Posterior vena cava (tissue), 2 donors: ENCODE measurements around the gene DBNL. TPM values are rescaled to one million over a fixed set of nuclear protein-coding genes. Genes with fewer than 3 reads are reported as not detected.

Experiments
- DNase-seq: peaks from one replicate; pipeline ENCODE4 v3.0.0-alpha.2; 2020; ENCODE audit warnings: low spot score
- intact Hi-C, 2 donors: fragments of 100-400 bp; cut with DNase I; formaldehyde crosslinking; loops; one replicate each; pipeline versions ENCODE4 v1.14.1 to v1.14.2; 2022 to 2023
- total RNA-seq, 2 donors: library from RNA; stranded (reverse); fragmentation: NEBNext Ultra II Directional; extraction: Animal tissue kit (Norgen Biotek cat#: 25700); gene quantifications; one replicate each; pipeline ENCODE4 v1.2.1, GENCODE V29; 2021
- donor health status: DM: yes; HTN: yes; CAD: no.
- donor health status: DM: yes; HTN: yes; CAD: no.

Gene DBNL
- total RNA-seq, 2 donors from 2014 or later: 82.8 to 91.0 TPM

DNA sequence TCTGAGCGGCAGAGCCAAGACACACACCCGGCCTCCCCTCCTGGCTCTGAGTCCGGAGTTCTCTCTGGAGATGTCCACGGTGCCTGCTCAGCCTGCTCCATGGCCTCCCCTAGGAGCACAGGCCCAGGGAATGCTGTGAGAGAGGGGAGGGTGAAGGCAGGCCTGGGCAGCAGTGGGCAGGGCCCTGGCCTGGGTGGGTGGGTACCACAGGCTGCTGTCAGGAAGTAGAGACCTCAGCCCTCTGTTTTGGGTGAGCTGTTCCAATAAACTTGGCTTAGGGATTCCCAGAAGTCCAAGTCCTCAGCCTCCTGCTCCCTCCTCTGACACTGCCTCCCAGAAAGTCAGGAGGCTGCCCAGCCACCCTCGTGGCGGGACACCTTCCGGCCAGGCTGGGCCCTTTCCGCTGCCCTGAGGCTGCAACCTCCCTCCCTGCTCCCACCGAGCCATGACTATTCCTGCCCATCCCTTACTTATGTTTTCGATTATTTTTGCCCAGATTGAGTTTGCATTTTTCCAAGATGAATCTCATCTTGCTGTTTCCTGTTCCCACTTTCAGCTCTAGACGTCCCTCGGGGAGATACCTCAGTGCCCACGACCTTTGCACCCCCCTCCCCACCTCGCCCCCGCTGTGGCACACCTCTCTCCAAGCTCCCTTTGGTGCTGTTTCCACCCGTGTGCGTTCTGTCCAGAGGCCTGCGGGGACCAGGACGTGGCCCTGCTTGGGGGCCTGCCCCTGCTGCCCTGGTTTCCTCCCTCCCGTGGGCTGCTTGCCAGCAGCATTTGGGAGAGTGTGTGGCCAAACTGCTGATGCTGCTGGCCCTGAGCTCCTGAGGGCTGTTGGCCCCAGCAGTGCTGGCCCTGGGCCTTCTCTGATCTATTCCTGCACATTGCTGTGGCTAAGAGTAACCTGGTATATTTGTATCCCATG is 43.7 kb downstream of the DBNL start:
- DNase-seq: peak; percentile 94
- intact Hi-C loops: no loop called here

GRCh38 chr7:44093102-44093641 is 48.7 kb downstream of the DBNL start:
- intact Hi-C loops: no loop called here
- DNase-seq: no peak

- intact Hi-C loops: no loop called here
- no peak for DNase-seq
These were observed 49.9 kb downstream of the DBNL start for GRCh38 chr7:44094365-44094764.

DNA sequence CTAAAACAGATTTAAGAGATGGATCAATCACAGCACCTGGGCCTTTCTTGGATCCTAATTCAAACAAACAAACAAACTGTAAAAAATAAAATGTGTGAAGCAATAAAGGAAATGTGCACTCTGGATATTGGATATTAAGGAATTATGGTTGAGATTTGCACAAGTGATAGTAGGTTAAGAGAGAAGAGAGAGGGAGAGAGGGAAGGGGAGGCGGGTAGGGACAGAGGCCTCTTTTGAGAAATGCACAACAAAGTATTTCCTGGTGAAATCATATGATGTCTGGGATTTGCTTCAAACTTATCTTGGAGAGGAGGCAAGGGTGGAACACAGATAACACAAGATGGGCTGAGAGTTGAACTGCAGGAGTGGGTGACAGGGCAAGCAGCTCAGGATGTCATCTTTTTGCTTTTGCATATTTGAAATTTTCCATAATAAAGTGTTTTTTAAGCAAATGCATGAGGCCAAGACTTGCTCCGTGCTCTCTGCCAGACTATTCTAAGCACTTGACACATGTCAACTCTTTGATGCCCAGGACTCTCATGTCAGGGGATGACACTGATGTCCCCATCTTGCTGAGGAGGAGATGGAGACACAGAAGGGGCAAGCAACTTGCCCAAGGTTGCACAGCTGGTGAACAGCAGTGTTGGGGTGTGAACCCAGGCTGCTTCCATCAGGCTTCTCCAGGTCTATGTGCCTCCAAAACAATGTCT is 50.5 kb downstream of the DBNL start:
- DNase-seq: no peak
- intact Hi-C loops: no loop called here

GRCh38 chr7:44095781-44096180 is 51.3 kb downstream of the DBNL start:
- intact Hi-C loops: no loop called here
- DNase-seq: no peak

- intact Hi-C loops: no loop called here
- DNase-seq: no peak
These were observed 51.9 kb downstream of the DBNL start for GRCh38 chr7:44096326-44096881.

DNA sequence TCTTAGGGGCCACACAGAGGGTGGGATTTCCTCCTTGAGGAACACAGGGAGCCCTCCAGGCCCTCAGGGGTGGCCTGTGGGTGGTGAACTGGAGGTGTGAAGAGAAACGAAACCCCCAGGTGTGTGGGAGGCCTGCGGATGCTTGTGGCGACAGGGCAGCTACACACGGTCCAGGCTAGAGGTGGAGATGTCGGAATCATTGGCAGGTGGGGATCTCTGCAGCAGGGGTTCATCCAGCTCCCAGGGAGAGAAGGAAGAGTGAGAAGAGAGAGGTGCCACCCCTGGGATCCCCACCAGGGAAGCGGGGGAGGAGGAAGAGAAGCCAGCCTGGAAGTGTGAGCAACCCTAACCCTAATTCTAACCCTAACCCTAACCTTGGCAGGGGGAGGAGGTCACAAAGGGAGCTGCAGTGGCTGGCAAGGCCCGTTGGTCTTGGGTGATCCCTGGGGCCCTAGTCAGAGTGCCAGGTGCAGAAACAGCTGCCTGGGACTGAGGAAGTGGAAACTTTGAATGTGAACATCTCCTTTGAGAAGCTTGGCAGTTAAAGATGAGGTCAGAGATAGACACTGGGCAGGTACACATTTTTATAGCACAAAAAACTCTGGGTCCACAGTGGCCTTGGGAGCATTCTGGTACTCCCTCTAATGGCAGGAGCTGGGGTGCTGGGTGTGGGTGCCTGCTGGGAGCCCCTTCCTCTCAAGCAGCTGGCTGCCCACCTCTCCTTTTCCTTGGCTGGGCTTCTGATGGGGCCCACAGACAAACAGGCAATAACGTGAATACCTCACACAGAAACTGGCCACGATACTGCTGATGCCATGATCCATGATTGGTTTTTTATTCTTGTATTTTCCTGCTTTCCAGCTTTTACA is 52.8 kb downstream of the DBNL start:
- DNase-seq: no peak
- intact Hi-C loops: no loop called here

- no peak for DNase-seq
- intact Hi-C loops: no loop called here
These were observed 53.9 kb downstream of the DBNL start for GRCh38 chr7:44098092-44099068.

GRCh38 chr7:44099669-44100068 is 55.2 kb downstream of the DBNL start:
- no peak for DNase-seq
- intact Hi-C loops: no loop called here

GRCh38 chr7:44100458-44101302 is 56.2 kb downstream of the DBNL start:
- DNase-seq: no peak
- intact Hi-C loops: no loop called here

GRCh38 chr7:44101303-44101965 is 56.9 kb downstream of the DBNL start:
- intact Hi-C loops: no loop called here
- DNase-seq: no peak

- intact Hi-C loops: no loop called here
- DNase-seq: peak; percentile 94
These were observed 57.7 kb downstream of the DBNL start for GRCh38 chr7:44101966-44102845.

GRCh38 chr7:44102846-44103565 is 58.5 kb downstream of the DBNL start:
- intact Hi-C loops: no loop called here

DNA sequence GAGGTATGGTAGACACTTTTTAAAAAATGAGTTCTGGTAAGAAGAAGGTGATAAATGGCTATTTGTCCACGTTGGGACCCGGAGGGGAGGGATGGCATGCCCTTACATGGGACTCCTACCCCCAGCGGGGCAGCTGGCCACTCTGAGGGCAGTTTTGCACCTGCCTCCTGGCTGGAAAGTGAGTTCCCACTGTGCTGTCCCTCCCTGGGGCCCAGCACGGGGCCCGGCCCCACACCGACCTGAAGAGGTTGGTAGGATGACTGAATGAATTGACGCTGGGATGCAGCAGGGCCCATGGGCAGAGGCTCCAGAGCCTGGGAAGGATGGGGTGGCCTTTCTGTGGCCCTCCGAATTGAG is 59.0 kb downstream of the DBNL start:
- DNase-seq: peak; percentile 64
- intact Hi-C loops: no loop called here

More at GRCh38 chr7:44102846-44103565, 58.5 kb downstream of the DBNL start:
- DNase-seq: peak; percentile 64
